ENCODE measurements around the gene USP40.

The USP40 gene

DNA sequence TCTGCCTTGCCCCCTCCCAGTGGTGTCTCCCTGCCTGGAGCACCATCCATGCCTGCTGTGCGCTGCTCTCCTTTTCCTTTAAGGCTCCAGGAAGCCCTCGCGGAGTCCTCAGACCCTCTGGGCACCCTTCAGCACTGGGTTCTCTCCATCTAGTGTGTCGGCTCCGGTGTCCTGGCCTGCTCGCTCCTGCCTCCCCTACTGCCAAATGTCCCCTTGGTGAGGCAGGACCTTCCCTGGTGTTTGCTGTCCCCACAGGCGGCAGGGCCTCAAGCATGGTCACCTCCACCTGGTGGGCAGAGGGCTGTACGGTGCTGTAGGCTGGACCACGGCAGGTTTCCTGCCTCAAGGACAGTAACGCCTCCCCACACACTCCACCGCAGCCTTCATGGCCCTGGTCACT lies 122.1 kb downstream of the USP40 start:
- no peak for DNase-seq (ENCODE audit: low read depth in 2 of 2)

DNA sequence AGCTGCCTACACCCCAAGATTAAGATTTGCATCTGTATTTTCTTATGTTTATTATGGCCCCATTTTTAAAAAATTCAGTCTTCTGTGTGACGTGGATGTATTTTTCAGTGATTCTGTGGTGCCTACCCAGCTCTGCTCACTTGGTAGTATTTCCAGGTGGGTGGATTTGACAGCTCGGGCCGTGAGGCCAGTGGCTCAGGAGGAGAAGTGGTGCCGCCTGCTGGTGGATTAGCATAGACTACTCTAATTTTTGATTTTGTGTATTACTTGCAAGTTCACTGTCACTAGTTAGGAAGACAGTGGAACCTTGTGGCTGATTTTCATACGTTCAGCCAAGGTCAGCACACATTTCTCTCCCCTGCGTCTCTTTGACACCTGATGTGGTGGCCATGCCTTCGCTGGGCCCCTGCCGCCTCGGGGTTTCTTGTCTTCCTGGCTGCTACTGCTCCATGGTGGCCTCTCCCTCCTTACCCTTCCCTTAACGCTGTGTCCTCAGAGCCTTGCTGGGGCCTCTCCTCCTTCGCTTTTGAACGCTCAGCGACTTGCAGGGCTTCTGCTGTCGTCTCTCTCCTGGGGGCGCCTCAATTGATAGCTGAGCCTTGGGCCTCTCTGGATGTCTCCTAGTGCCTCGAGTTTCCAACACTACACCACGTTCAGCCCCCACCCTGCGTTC lies 122.9 kb downstream of the USP40 start:
- peak; percentile 57 to 73 for DNase-seq (ENCODE audit: low read depth in 2 of 2)

DNA sequence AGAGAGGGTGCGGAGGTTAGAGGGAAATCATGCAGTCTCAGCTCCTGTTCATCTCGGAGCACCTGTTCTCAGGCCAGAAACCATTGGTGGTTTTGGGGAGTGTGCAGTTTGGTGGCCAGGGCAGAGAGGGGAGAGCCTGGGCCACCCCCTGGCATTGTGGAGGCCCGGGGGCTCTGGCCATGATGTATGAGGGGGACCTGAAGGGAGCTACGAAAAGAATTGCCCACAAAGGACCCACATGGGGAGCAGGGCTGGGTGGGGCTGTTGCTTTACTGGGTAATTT lies 124.6 kb downstream of the USP40 start:
- DNase-seq (ENCODE audit: low read depth in 2 of 2): no peak

DNA sequence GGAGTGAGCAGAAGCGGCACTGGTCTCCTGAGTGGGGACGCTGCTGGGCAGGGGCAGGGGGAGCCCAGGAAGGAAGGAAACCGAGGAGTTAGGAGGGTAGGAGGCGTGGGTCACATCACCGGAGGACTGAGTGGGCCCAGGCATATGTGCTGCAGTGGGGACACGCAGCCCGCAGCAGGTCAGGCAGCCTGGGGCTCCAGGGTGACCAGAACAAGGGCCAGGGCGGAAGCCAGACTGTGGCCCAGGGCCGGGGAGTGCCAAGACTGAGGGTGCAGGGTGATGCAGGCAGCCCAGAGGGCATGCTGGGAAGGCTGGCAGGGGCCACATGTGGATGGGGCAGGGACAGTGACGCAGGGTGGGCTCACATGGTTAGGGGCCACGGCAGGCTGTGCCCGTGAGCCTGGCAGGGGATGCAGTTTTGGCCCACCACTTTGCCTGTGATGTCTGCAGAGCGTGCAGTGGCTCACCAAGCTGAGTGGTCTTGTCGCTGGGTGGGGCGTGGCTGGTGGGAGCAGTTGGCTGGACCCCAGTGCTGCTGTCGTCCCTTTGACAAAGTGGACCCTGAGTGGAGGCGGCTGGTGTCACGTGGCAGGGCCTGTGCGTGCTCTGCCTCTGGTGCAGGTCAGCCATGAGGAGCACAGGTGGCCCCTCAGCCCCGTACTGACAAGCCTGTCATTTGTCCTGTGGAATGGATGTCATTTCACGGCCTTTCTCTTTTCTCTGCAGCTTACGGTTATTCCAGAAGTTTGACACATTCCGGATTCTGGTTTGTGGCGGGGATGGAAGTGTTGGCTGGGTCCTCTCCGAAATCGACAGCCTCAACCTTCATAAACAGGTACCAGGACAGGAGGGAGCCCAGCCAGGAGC lies 125.2 kb downstream of the USP40 start:
- no peak for DNase-seq (ENCODE audit: low read depth in 2 of 2)

DNA sequence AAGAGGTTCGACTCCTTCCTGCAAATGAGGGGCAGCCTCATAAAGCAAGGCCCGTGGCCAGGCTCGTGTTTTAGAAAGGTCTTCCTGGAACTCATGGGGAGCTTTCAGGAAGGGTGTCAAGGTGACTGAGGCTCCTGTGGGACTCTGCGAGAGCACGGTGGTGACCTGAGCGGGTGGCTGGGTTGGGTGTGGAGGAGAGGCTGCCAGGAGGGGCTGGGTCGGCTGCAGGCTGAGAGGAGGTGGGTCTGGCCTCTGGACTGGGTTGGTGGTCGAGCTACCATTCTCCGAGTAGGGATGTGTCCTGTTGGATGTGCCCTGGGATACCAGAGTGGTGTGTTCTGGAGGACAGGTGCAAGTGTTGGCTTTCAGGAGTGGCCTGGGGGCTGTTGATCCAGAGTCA lies 125.9 kb downstream of the USP40 start:
- no peak for DNase-seq (ENCODE audit: low read depth in 2 of 2)

DNA sequence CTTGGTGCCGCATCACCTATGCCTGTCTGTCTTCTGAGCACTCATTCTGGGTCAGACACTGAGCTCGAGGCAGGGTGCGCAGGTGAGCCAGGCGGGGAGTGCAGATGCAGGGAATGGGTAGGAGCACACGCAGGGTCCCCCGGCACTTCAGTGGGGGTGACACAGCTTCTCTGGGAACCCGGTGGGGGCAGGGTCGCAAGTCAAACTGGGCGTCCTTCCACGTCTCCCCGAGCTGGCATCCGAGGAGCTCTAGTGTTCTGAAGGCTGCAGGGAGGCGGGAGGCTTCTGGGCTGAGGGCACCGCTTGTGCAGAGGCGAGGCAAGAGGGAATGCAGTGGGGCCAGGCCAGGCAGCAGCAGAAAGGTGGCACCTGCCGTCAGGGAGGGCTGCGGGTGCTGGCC lies 126.3 kb downstream of the USP40 start:
- no peak for DNase-seq (ENCODE audit: low read depth in 2 of 2)

DNA sequence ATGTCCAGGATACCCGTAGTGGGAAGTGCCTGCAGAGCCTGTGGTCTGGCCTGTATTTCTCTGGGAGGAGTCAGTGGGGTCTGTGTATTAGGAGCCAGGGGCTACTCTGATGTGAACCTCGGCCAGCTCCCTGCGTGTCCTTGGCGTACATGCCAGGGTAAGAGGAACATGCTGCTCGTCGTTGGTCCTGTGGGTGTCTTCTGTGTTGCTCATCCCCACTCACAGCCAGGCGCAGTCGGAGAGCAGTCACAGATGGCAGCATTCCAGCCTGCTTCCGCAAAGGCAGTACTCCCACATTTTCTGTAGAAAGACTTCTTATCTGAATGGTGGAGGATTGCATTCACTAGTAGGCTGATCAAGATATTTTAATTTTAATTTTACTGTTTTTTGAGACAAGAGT lies 127.4 kb downstream of the USP40 start:
- no peak for DNase-seq (ENCODE audit: low read depth in 2 of 2)

DNA sequence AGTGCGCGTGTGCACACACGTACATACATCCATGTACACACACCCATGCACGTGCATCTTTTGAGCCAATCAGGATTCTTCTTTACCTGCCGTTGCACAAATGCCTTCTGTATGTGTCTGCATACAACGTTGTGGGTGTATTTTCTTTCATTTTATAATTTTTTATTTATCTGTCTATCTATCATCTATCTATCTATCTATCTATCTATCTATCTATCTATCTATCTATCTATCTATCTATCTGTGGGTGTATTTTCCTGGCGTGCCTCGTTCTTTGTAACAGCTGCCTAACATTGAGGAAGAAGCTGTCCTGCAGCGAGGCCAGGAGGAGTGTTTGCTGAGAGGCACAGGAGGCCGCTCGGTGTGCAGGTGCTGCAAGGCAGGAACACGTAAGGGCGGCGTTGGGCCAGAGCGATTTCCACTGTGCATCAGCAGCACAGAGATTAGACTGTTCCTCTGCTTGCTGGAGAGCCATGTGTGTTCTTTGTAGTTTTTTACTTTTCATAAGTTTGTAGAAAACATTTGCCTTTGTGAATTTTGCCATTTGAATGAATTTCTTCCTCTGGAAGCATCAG lies 127.9 kb downstream of the USP40 start:
- DNase-seq (ENCODE audit: low read depth in 2 of 2): no peak

DNA sequence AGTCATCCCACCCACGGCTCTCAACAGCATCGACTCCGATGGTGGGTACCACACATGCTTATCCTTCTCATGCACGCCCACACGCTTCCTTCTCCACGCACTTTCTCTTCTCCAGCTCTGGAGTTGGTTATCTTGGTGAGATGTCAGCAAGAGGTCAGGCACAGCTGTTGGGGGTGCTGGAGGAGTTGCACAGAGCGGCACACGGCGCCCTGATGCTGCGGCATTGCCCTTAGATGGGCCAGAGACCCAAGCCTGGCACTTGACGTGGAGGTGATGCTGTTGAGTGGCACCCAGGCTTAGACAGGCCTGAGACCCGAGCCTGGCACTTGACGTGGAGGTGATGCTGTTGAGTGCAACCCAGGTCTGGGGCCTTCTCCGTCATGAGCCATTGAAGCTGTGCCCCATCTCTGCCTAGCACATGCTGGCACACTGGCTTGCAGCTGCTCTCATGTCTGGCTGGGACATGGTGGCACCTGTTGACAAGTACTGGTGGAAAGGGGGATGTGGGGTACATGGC lies 129.1 kb downstream of the USP40 start:
- DNase-seq (ENCODE audit: low read depth in 2 of 2): no peak

DNA sequence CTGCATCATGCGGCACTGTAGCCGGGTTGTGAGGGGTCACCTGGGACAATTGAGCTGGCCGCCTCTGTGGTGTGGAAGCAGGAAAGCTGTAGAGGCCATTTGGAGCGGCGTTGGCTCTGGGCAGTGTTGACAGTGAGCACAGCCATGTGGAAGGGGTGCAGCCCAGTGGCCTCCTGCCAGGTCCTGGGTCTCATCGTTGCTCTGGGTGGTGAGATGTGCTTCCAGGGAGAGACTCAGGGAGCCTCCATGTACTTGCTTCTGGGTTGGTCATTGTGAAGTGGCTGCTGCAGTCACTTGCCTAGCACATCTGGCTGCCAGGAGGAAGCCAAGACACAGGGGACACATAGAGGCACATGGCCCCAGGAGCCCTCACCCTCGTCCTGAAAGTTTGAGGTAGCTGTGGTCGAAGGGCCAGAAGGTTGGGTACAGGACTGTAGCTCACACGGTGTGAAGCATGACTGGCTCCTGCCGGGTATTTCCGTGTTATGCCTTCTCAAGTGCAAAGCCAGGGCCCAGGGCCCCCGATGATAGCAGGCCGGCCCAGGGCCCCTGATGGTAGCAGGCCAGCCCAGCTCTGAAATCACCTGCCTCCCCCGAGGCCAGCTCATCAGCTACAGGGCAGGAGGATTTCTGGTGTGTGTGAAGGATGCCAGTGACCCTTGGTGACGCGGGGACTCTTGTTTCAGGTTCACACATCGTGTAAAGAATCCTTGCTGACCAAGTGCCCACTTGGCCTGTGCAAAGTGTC lies 129.7 kb downstream of the USP40 start:
- DNase-seq (ENCODE audit: low read depth in 2 of 2): no peak

DNA sequence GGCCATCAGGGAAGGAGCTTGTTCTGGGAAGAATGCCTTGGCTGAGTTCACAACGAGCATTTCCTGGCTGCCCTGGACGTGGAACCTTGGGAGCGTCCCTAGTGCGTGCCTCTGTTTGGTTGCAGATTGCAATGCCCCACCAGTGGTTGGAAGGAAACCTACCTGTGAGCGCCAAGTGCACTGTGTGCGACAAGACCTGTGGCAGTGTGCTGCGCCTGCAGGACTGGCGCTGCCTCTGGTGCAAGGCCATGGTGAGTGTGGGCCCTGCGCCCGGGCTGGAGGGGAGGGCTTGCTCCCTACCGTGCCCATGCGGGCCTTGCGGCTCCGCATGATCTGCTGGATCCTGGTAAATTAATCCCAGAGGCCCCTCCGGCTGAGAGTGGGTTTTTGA lies 130.4 kb downstream of the USP40 start:
- no peak for DNase-seq (ENCODE audit: low read depth in 2 of 2)

DNA sequence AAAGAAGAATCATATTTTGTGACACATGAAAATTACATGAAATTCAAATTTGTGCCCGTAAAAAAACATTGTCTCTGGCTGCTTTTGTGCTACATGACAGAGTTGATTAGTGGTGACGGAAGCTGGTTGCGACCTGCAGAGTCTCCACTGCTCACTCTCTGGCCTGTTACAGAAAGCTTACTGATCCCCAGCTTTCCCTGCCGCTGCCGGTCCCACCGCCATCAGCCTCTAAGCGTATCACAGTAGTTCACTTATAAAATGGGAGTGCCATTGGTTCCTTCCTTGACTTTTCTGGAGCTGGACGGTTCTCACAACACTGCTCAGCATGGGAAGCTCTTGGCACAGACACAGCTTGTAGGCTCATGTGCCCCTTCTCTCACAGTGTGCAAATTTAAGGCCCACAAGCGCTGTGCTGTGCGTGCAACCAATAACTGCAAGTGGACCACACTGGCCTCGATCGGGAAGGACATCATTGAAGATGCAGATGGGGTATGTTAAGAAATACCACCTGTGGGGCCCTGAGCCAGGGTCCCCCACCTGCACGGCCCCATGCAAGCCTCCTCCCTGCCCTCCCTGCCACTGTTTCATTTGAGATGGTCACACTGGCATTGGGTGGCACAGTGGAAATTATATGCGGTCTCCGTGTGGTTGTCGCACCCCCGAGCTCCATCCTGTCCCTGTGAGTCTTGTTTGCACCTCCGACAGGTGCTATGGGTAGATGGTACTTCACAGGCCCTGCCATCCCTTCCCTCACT lies 131.0 kb downstream of the USP40 start:
- no peak for DNase-seq (ENCODE audit: low read depth in 2 of 2)

DNA sequence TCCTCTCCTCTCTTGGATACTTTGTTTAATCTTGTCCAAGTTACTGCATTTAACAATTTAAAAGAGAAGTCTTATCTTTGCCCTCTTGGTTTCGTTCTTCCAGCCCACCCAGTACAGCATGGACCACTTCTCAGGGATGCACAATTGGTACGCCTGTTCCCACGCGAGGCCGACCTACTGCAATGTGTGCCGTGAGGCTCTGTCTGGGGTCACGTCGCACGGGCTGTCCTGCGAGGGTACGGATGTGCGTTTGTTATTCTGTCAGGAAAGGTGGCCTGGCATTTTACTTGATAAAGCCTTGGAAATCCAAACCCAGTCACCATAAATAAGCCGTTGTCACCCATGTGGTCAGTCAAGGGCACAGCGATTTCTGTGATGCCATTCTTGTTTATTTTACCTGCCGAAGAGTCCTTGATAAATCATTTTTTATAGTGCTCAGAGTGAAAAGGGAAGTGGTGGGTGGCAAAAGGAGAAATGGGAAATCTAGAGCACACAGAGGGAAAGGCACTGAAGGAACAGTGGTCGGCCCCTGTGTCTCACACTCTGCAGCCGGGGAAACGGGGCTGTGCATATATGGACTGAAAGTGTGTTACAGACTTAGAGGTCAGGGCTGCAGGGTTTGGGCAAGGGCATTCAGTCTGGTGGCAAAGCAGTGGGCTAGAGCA lies 131.8 kb downstream of the USP40 start:
- DNase-seq (ENCODE audit: low read depth in 2 of 2): no peak

DNA sequence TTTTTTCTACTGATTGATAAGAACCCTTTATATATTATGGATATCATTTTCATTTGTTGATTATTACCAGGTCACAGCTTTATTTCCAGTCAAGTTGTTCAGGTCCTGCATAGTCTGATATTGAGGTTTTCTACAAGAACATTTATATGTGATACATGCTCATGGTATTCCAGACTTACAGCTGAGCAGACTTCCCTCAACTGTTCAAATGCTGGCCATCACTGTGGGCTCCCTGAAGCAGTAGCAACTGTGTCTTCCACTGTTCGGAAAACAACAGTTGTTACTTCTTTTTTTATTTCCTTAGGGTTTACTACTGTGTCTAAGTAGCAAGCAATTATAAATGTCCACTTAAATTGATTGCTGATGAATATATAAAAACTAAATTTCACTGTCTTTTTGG lies 132.8 kb downstream of the USP40 start:
- no peak for DNase-seq (ENCODE audit: low read depth in 2 of 2)

DNA sequence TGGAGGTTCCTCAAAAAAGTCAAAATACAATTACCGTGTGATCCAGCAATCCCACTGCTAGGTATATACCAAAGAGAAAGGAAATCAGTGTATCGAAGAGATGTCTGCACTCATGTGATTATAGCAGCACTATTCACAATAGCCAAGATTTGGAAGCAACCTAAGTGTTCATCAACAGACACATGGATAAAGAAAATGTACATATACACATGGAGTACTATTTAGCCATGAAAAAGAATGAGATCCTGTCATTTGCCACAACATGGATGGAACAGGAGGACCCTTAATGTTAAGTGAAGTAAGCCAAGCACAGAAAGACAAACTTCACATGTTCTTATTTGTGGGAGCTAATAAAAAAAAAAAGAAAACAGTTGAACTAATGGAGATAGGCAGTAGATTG lies 133.6 kb downstream of the USP40 start:
- DNase-seq (ENCODE audit: low read depth in 2 of 2): no peak

DNA sequence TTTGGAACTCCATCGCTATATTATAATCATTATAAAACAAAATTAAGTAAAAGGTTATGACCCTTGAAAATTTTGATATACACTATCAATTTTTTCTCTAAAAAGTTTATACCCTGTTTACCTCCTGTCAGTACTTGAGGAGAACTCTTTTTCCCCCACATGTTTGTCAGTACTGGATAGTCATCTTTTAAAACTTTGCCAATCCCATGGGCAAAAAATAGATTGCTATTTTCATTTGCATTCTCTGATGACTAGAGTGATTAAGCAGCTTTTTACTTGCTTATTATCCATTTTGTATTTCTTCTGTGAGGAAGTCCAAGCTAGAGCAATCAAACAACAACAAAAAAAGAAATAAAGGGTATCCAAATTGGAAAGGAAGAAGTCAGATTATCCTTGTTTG lies 135.9 kb downstream of the USP40 start:
- DNase-seq (ENCODE audit: low read depth in 2 of 2): no peak

DNA sequence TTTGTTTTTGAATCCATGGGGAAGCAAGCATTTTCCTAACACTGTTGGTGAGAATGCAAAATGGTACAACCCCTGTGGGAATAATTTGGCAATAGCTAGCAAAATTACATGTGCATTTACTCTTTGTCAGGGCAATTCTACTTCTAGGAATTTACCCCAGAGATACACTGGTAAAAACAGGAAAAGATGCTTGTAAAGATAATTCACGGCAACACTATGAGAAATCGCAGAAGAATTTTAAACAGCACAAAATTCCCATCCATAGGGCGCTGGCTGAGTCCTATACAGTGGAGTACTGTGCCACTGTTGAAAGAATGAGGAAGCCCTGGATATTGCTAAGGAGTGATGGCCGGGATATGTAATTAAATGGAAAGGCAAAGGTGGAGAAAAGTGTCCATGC lies 136.5 kb downstream of the USP40 start:
- DNase-seq (ENCODE audit: low read depth in 2 of 2): no peak

DNA sequence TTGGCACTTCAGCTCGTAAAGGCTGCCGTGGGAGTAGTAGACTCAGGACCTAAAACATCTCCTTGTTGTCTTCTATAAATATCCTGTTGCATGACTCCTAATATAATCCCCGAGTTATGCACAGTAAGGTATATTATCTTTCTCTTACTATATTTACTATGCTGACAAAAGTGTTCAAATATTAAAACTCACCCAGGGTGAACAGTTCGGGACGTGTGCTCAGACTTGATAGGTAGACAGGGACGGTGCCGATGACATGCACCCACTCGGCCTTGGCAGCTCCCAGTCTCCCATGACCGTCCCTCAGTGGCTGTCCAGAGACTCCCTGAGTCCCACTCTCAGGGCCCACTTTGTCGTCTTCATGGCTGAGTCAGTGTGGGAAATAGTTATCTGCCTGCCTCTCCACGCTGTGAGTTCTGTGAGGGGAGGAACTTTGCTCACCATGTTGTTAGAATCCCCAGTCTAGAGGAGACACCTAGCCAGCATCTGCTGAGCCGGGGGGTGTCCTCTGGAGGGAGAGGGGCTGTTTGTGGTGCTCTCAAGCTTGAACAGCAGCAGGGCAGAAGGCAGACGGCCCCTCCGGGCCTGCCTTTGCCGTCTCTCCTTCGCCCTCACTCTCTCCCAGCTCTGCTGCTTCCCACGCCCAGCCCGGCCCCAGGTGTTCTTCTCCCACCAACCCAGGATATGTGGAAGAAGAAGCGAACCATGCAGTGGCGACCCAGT lies 137.2 kb downstream of the USP40 start:
- no peak for DNase-seq (ENCODE audit: low read depth in 2 of 2)

DNA sequence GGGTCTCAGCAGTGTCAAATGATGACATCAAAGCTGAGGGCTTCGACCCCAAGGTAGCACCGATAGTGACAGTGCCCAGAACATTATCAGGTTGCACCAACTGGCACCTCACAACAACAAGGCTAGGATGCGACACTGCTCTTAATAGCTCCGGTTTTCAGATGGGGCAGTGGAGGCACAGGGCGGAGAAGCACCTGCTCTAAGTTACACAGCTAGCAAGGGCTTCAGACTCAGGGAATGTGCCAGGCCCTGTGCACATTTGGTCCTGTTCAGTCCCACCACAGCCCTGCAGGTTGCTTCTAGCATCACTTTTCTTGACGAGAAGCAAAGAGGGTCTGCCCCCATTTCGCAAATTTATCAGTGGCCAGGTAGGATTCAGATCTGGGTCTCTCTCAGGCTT lies 138.1 kb downstream of the USP40 start:
- DNase-seq (ENCODE audit: low read depth in 2 of 2): no peak

DNA sequence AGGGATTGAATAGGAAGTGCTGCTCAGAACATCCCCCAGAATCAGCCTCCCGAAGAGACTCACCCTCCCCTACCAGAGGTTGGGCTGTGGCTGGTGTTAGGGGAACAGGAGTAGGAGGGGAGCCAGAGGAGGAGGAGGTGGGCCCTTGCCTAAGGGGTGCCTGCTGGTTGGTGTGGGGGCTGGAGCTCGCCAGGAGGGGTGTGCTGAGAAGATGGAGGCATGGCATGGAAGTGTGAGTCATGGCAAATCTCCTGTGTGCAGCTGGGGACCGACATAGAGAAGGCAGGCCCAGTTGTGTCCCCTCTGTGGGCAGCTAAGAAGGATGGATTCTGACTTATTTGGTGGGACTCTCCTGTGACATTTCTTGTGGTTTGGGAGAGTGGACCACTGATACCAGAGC lies 138.6 kb downstream of the USP40 start:
- no peak for DNase-seq (ENCODE audit: low read depth in 2 of 2)
